SK-N-SH (cell line): ENCODE results near the gene ITFG1. TPM values are rescaled to one million over a fixed set of nuclear protein-coding genes. Genes with fewer than 3 reads are reported as not detected.

Experiments used
- CTCF ChIA-PET: fragments of 300-600, 350-600 bp; formaldehyde crosslinking; extraction: SDS; loops from one replicate; lab custom pipeline; 2021; lab: Yijun Ruan, JAX
- POLR2A ChIA-PET: fragments of 350-600 bp; sonication (Branson Sonifier 250); formaldehyde crosslinking; extraction: SDS; loops from one replicate; lab custom pipeline; 2020; ENCODE audit warnings: antibody characterized with exemption, inconsistent platforms; lab: Yijun Ruan, JAX
- DNase-seq: peaks from one replicate; pipeline ENCODE4 v3.0.0; 2012
- H2AFZ ChIP-seq: fragments of 200-600 bp; sonication (generic); 2 replicates; pipeline ENCODE4 v1.8.1; 2016; ENCODE audit warnings: antibody characterized with exemption, mild to moderate bottlenecking, low read depth
- H3F3A ChIP-seq: fragments of 200-600 bp; sonication (generic); replicated peaks from 2 replicates; pipeline ENCODE3; 2016; ENCODE audit warnings: antibody characterized with exemption, mild to moderate bottlenecking; ENCODE audit not compliant: insufficient read depth
- H3K27ac ChIP-seq, 2 experiments: fragments of 200-500 bp in 1 of 2; fragments of 200-600 bp in 1 of 2; sonication (Bioruptor generic) in 1 of 2; sonication (generic), shearing (Covaris generic) in 1 of 2; 2 replicates each; pipeline versions ENCODE4 v1.5.1 to v1.6.1; 2014 to 2016; ENCODE audit warnings: low read depth in 2 of 2, inconsistent platforms in 1 of 2, low read length in 1 of 2, mild to moderate bottlenecking in 1 of 2, mixed read lengths in 1 of 2
- H3K27me3 ChIP-seq: fragments of 200-600 bp; sonication (generic), shearing (Covaris generic); 2 replicates; pipeline ENCODE4 v1.6.1; 2016; ENCODE audit warnings: mixed run types; ENCODE audit not compliant: insufficient read depth
- H3K36me3 ChIP-seq, 2 experiments: fragments of 200-500 bp in 1 of 2; fragments of 200-600 bp in 1 of 2; sonication (Bioruptor generic) in 1 of 2; sonication (generic) in 1 of 2; replicated peaks in 1 of 2; 2 replicates each; pipeline versions ENCODE3 to v1.5.1; 2014 to 2016; ENCODE audit warnings: low read length in 1 of 2, mild to moderate bottlenecking in 1 of 2; ENCODE audit not compliant: insufficient read depth in 2 of 2, control insufficient read depth in 1 of 2
- H3K4me1 ChIP-seq, 2 experiments: fragments of 200-500 bp in 1 of 2; fragments of 200-600 bp in 1 of 2; sonication (Bioruptor generic) in 1 of 2; sonication (generic), shearing (Covaris generic) in 1 of 2; 2 replicates each; pipeline versions ENCODE4 v1.5.1 to v1.6.1; 2014 to 2016; ENCODE audit warnings: low read depth in 1 of 2, low read length in 1 of 2, mixed run types in 1 of 2; ENCODE audit not compliant: insufficient read depth in 2 of 2, control insufficient read depth in 1 of 2
- H3K4me2 ChIP-seq: fragments of 200-600 bp; sonication (generic), shearing (Covaris generic); 2 replicates; pipeline ENCODE4 v1.6.1; 2017; ENCODE audit warnings: mixed run types
- H3K4me3 ChIP-seq, 2 experiments: fragments of 200-500 bp in 1 of 2; fragments of 200-600 bp in 1 of 2; sonication (Bioruptor generic) in 1 of 2; sonication (generic), shearing (Covaris generic) in 1 of 2; 2 replicates each; pipeline versions ENCODE4 v1.5.1 to v1.8.1; 2014 to 2016; ENCODE audit warnings: low read depth in 2 of 2, inconsistent platforms in 1 of 2, low read length in 1 of 2, mild to moderate bottlenecking in 1 of 2, mixed read lengths in 1 of 2, moderate library complexity in 1 of 2
- H3K79me2 ChIP-seq: fragments of 200-600 bp; sonication (generic); 2 replicates; pipeline ENCODE4 v1.8.1; 2017; ENCODE audit warnings: mild to moderate bottlenecking; ENCODE audit not compliant: insufficient read depth
- H3K9ac ChIP-seq: fragments of 200-600 bp; sonication (generic); 2 replicates; pipeline ENCODE4 v1.6.1; 2017; ENCODE audit warnings: mixed run types
- H3K9me2 ChIP-seq: fragments of 200-600 bp; sonication (generic); 2 replicates; pipeline ENCODE4 v1.6.1; 2017; ENCODE audit warnings: mixed run types
- H3K9me3 ChIP-seq: fragments of 200-600 bp; sonication (generic); 2 replicates; pipeline ENCODE4 v1.6.1; 2017; ENCODE audit warnings: mixed run types, mild to moderate bottlenecking, moderate library complexity
- H4K20me1 ChIP-seq: fragments of 200-600 bp; sonication (generic); 2 replicates; pipeline ENCODE4 v1.6.1; 2017; ENCODE audit warnings: mild to moderate bottlenecking, mixed run types; ENCODE audit not compliant: insufficient read depth
- CHD2 ChIP-seq: fragments of 150-350 bp; IDR thresholded peaks from 2 replicates; pipeline ENCODE4 v1.6.1; 2018; ENCODE audit warnings: low read length; ENCODE audit not compliant: partially characterized antibody
- FOSL2 ChIP-seq: IDR thresholded peaks from 2 replicates; pipeline ENCODE4 v1.4.0; 2012; ENCODE audit warnings: low read depth, mild to moderate bottlenecking, moderate library complexity, borderline replicate concordance
- GABPA ChIP-seq: IDR thresholded peaks from 2 replicates; pipeline ENCODE4 v1.4.0; 2012; ENCODE audit warnings: low read depth, mild to moderate bottlenecking
- GATA2 ChIP-seq: sonication (generic); formaldehyde crosslinking; IDR thresholded peaks from 2 replicates; pipeline ENCODE4 v1.5.0; 2020; ENCODE audit warnings: mild to moderate bottlenecking, missing genetic modification reagents
- MAX ChIP-seq: IDR thresholded peaks from 2 replicates; pipeline ENCODE4 v1.4.0; 2012; ENCODE audit warnings: low read depth
- MXI1 ChIP-seq: IDR thresholded peaks from 2 replicates; pipeline ENCODE4 v1.6.1; 2012; ENCODE audit warnings: mild to moderate bottlenecking, low read depth, low read length, improper control_type of control experiment
- PBX3 ChIP-seq: IDR thresholded peaks from 2 replicates; pipeline ENCODE4; 2012
- RAD21 ChIP-seq: IDR thresholded peaks from 2 replicates; pipeline ENCODE4 v1.6.1; 2012; ENCODE audit warnings: mild to moderate bottlenecking, low read length
- RFX5 ChIP-seq: IDR thresholded peaks from 2 replicates; pipeline ENCODE4 v1.6.1; 2012; ENCODE audit warnings: mild to moderate bottlenecking, improper control_type of control experiment, low read length
- SIN3A ChIP-seq: IDR thresholded peaks from 2 replicates; pipeline ENCODE4 v1.6.1; 2012; ENCODE audit warnings: low read depth, mild to moderate bottlenecking, low read length, moderate library complexity, borderline replicate concordance
- SMC3 ChIP-seq: IDR thresholded peaks from 2 replicates; pipeline ENCODE4 v1.6.1; 2012; ENCODE audit warnings: low read depth, low read length, improper control_type of control experiment
- TCF12 ChIP-seq: IDR thresholded peaks from 2 replicates; pipeline ENCODE4 v1.4.0; 2012
- WGBS: methylation state at CpG from one replicate; pipeline ENCODE4 v1.1.6; 2017; ENCODE audit warnings: low lambda C conversion rate; 5-methylcytosine and 5-hydroxymethylcytosine counted together
- polyA plus RNA-seq, 3 experiments: library from polyadenylated mRNA; depleted of rRNA; stranded (reverse); fragments of >200 nt; gene quantifications; 2 replicates each; pipeline ENCODE4 v1.2.3, GENCODE V29; 2012
- TF ChIP-seq, protein P1 (sequence below): fragments of 150-350 bp; IDR thresholded peaks from 2 replicates; pipeline ENCODE4 v1.6.1; 2016; ENCODE audit warnings: mild to moderate bottlenecking, low read depth, low read length
- TF ChIP-seq, protein P2 (sequence below): fragments of 200-600 bp; sonication (generic); IDR thresholded peaks from 2 replicates; pipeline ENCODE4 v1.6.1; 2017; ENCODE audit warnings: antibody characterized with exemption, mild to moderate bottlenecking, moderate library complexity

Gene ITFG1
- polyA plus RNA-seq, 1 of the 3 experiments (the other 2 are of a cell fraction): 48.6 TPM

DNA sequence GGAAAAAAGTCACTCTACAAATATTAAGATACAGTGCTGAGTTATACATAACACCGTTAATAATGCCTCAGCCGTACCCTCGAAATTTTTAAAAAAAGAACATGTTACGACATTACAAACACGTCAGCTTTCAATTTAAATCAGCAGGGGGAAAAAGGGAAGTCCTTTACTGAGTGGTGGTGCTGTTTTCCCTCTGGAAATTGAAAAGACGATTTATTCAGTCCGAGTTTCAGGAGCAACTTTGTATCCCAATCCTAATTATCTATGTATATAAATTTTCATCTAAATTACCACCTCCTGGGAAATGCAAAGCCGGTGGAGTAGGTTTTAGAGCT lies 318.4 kb downstream of the ITFG1 start:
- Histone ChIP-seq H3K27ac (peak overlapping the region; percentile 54 to 85; a peak in 3 of 4 replicates), H3K4me2 (peak overlapping the region; percentile 89), H3K27me3 (no peaks in the 10 kb centered on the region), H3K9me3 (no peaks in the 10 kb centered on the region), H3K36me3 (no peaks in the 10 kb centered on the region), H3K4me1 (peaks cover 7 to 17% of the 10 kb centered on the region in 2 experiments; a peak in 2 of 4 replicates), H3K9ac (peak overlapping the region; percentile 74; the same call in 1 of the 2 replicates), H4K20me1 (no peaks in the 10 kb centered on the region), H3F3A (peaks cover 13% of the 10 kb centered on the region), H3K79me2 (peaks cover 56% of the 10 kb centered on the region), H3K9me2 (no peaks in the 10 kb centered on the region), H2AFZ (peak overlapping the region; percentile 79), H3K4me3 (peak overlapping the region; percentile 83 to 84)
- CTCF ChIA-PET: interaction anchor here (0.8 to 6.3 kb wide), 43 partner anchors 11 to 1488 kb away, joined by 3 to 152 read pairs (median 7); partner anchors contain the start of genes ABCC12 and DNAJA2
- no peak for TF ChIP-seq MAX
- peak; percentile 16 for DNase-seq
- 1% methylated on average over 8 of the region's 8 CpGs for WGBS
- POLR2A ChIA-PET: interaction anchor here (0.7 to 0.8 kb wide), 2 partner anchors 971 to 1019 kb away, joined by 3 read pairs; no protein-coding TSS in a partner anchor

DNA sequence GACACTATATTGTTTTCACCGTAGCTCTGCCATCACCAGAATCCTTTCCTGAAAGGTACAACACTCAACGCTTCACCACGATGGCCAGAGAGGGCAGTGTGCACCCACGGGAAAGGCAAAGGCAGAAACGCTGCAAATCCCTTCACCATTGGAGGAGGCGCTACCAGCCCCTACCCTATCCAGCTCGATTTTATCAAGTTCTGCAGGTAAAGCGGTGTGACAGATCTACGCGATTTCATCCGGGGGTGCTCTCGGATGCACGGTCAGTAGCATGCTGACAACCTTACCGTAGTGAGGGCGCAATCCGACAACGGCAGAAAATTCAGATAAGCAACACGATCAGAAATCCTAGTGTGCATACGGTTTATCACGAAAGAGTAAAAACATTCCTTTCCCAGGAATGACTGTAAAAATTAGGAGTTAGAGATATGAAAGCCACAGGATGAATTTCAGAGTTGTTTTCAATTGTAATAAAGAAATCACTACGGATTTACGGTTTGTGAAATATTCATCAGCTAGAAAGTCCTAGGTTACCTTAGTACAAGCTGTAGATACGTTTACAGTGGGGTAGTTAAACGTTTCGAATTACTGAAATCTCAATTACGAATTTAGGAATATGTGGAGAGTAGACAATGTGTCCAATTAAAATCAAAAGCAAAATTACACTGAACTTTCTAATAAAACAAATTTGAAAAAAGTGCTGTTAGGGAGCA lies 318.9 kb downstream of the ITFG1 start:
- DNase-seq: peak; percentile 76
- Histone ChIP-seq H2AFZ (peak overlapping the region; percentile 79), H3K27me3 (no peaks in the 10 kb centered on the region), H3K36me3 (no peaks in the 10 kb centered on the region), H3K4me2 (peak overlapping the region; percentile 89), H3F3A (peaks cover 13% of the 10 kb centered on the region), H3K9me2 (no peaks in the 10 kb centered on the region), H3K4me1 (peaks cover 7 to 15% of the 10 kb centered on the region in 2 experiments; a peak in 2 of 4 replicates), H3K27ac (peak overlapping the region; percentile 54 to 85; a peak in 3 of 4 replicates), H3K9ac (peak overlapping the region; percentile 74; the same call in 1 of the 2 replicates), H4K20me1 (no peaks in the 10 kb centered on the region), H3K4me3 (peak overlapping the region; percentile 83 to 84), H3K9me3 (no peaks in the 10 kb centered on the region), H3K79me2 (peaks cover 60% of the 10 kb centered on the region)
- ChIA-PET CTCF (interaction anchor here (0.5 to 6.3 kb wide), 83 partner anchors 10 to 1488 kb away, joined by 3 to 152 read pairs (median 4); partner anchors contain the start of genes ABCC12, DNAJA2, ITFG1 and PHKB), POLR2A (interaction anchor here (0.7 to 1.1 kb wide), 3 partner anchors 174 to 1019 kb away, joined by 3 read pairs; no protein-coding TSS in a partner anchor)
- 2% methylated on average over 26 of the region's 26 CpGs for WGBS
- TF ChIP-seq GABPA: no peak
- TF ChIP-seq, protein P1, sequence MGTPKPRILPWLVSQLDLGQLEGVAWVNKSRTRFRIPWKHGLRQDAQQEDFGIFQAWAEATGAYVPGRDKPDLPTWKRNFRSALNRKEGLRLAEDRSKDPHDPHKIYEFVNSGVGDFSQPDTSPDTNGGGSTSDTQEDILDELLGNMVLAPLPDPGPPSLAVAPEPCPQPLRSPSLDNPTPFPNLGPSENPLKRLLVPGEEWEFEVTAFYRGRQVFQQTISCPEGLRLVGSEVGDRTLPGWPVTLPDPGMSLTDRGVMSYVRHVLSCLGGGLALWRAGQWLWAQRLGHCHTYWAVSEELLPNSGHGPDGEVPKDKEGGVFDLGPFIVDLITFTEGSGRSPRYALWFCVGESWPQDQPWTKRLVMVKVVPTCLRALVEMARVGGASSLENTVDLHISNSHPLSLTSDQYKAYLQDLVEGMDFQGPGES: no peak
- peak; percentile 49 for TF ChIP-seq MXI1
- TF ChIP-seq RAD21: peak; percentile 96
- peak; percentile 72 for TF ChIP-seq SMC3
- TF ChIP-seq, protein P2, sequence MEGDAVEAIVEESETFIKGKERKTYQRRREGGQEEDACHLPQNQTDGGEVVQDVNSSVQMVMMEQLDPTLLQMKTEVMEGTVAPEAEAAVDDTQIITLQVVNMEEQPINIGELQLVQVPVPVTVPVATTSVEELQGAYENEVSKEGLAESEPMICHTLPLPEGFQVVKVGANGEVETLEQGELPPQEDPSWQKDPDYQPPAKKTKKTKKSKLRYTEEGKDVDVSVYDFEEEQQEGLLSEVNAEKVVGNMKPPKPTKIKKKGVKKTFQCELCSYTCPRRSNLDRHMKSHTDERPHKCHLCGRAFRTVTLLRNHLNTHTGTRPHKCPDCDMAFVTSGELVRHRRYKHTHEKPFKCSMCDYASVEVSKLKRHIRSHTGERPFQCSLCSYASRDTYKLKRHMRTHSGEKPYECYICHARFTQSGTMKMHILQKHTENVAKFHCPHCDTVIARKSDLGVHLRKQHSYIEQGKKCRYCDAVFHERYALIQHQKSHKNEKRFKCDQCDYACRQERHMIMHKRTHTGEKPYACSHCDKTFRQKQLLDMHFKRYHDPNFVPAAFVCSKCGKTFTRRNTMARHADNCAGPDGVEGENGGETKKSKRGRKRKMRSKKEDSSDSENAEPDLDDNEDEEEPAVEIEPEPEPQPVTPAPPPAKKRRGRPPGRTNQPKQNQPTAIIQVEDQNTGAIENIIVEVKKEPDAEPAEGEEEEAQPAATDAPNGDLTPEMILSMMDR: peak; percentile 93
- no peak for TF ChIP-seq SIN3A
- 0 out of 2 replicates have a peak, but pooled peaks have one; percentile 7 for TF ChIP-seq RFX5
- peak; percentile 53 for TF ChIP-seq CHD2
- TF ChIP-seq TCF12: no peak
- TF ChIP-seq PBX3: 0 out of 2 replicates have a peak, but pooled peaks have one; percentile 4
- TF ChIP-seq FOSL2: no peak
- peak; percentile 77 for TF ChIP-seq GATA2
